ENCODE measurements around the gene NME9.
"Not testable (repeated sequence)": the region's sequence is repeated elsewhere in the genome, so short reads cannot be mapped to it uniquely, and the experiment has no call there.

The NME9 gene, protein sequence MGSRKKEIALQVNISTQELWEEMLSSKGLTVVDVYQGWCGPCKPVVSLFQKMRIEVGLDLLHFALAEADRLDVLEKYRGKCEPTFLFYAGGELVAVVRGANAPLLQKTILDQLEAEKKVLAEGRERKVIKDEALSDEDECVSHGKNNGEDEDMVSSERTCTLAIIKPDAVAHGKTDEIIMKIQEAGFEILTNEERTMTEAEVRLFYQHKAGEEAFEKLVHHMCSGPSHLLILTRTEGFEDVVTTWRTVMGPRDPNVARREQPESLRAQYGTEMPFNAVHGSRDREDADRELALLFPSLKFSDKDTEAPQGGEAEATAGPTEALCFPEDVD

DNA sequence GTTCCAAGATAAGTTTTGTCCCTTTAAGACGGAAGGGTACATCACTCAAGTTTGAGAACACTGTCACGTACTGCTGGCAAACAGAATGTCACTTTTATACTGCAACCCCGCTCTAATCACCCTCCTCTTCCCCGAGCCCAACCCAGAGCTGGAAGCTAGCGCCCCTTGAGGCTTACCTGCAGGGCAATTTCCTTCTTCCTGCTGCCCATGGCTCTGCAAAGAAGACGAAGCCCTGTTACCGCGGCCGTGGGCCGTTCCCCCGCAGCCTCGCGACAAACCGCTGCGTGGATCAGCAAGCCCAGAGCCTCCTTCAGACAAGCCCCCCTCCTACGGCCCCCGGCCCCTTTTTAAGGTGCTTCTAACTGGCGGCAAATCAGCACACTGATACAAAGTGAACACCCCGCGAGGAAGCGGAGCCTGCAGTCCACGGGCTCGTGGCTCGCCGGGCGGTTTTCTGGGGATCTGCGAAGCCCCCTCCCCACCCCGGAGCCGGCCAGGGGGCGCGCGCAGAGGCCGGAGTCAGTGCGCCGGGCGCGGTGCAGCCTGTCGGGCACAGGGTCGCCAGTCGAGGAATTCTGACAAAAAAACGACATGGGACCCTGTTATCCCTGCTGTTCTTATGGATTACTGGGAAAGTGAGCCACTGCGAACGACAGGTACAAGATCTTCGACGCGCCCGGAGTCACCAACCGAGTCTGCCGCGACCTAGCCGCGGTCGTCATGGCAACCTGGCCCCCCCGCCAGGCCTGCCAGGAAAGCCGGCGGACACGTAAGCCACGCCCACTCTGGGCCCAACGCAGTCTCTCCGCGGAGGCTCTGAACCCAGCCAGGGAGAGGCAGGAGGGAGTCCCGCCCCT, at the start of gene NME9:
Gene NME9, minus strand, starts transcription at position 725 of the 857 bp plus-strand sequence. Its CDS starts 516 bp downstream, at position 209.
- DNase-seq (ENCODE audit: low read depth in 2 of 2, low spot score in 1 of 2) = peak; percentile 80 to 81

GRCh38 chr3:138378990-138379389, 49.3 kb upstream of the NME9 start:
- no peak for DNase-seq (ENCODE audit: low read depth in 2 of 2, low spot score in 1 of 2)

GRCh38 chr3:138378331-138378730, 48.7 kb upstream of the NME9 start:
- DNase-seq (ENCODE audit: low read depth in 2 of 2, low spot score in 1 of 2) = no peak

DNA sequence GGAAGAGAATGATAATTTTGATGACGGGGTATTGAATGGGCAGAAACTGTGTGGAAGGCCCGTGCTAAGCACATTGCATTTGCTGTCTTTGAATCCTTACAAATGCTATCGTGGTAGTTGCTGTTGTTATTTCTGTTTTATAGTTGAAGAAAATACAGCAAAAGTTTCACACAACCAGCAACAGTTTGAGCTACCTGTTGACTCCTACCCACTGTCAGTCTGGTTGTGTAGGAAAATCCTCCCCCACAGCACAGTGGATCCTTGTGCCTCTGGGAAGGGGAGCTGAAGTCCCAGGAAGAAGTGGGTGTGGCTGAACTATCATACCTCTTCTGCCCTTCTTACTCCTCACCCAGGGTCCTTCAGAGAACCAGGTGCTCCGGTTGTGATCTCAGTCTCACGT, 48.2 kb upstream of the NME9 start:
- DNase-seq (ENCODE audit: low read depth in 2 of 2, low spot score in 1 of 2) = no peak

DNA sequence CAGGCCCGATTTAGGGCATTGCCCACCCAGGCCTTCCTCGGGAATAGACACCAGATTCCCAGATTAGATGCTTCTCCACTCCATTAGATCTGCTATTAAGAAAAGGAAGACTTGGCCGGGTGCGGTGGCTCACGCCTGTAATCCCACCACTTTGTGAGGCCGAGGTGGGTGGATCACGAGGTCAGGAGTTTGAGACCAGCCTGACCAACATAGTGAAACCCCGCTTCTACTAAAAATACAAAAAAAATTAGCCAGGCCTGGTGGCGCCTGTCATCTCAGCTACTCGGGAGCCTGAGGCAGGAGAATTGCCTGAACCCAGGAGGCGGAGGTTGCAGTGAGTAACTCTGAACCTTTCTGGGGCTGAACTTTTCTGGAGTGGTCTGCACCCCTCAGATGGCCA, 47.6 kb upstream of the NME9 start:
- DNase-seq (ENCODE audit: low read depth in 2 of 2, low spot score in 1 of 2) = not testable (repeated sequence)

DNA sequence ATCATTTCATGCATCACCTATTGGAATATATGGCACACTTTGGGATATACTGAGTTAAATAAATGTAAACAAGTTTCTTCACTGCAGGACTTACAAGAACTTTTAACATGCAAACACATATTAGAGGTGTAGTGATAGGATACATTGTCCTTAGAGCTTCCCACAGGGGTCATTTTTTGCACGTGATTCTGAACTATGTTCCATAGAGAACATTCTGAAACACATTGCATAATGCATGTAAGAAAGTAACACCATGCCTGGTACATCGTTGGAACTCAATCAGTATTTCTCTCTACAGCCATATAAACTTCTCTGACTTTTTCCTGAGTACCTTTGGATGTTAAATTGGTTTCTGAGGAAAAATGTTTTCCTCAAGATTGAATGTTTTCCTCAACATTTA, 47.0 kb upstream of the NME9 start:
- DNase-seq (ENCODE audit: low read depth in 2 of 2, low spot score in 1 of 2) = no peak

- no peak for DNase-seq (ENCODE audit: low read depth in 2 of 2, low spot score in 1 of 2)
Observed at GRCh38 chr3:138375447-138375846, 45.8 kb upstream of the NME9 start.

GRCh38 chr3:138374573-138375134, 45.0 kb upstream of the NME9 start:
- DNase-seq (ENCODE audit: low read depth in 2 of 2, low spot score in 1 of 2) = no peak

DNA sequence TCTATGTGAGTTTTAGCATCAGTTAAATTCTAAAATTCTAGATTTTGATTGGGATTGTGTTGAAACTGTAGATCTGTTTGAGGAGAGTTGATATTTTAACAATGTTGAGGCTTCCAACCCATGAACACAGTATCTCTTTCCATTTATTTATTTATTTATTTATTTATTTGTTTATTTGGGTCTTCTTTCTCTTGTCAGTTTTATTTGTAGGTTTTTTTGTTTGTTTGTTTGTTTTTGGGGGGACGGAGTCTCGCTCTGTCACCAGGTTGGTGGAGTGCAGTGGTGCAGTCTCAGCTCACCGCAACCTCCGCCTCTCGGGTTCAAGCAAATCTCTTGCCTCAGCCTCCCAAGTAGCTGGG, 44.1 kb upstream of the NME9 start:
- DNase-seq (ENCODE audit: low read depth in 2 of 2, low spot score in 1 of 2) = no peak

DNA sequence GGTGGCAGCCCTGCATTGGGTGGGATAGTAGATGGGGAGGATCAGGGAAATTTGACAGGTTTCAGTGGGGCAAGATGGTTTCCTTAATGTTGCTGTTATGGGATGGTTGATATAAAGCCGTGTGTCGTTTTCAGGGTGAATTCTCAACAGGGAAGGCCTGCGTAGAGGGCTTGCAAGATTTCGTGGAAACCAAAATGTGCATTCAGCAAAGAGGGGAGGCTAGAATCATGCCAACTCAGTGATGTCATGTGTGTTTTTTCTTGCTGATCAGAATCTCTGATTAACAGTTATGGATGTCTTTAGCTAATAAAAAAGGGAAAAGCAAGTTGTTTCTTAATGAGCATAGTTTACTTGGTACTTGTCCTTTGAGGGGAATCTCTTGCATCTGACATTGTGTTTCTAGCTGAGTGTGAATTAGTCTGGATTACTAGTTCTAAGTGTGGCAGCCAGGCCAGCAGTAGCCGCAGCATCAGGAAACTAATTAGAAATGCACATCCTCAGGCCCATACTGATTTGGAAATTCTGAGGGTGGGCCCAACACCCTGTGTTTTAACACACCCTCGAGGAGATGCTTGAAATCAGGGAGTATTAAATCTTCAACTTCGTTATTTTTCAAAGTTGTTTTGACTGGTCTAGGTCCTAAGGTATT, 43.6 kb upstream of the NME9 start:
- no peak for DNase-seq (ENCODE audit: low read depth in 2 of 2, low spot score in 1 of 2)

DNA sequence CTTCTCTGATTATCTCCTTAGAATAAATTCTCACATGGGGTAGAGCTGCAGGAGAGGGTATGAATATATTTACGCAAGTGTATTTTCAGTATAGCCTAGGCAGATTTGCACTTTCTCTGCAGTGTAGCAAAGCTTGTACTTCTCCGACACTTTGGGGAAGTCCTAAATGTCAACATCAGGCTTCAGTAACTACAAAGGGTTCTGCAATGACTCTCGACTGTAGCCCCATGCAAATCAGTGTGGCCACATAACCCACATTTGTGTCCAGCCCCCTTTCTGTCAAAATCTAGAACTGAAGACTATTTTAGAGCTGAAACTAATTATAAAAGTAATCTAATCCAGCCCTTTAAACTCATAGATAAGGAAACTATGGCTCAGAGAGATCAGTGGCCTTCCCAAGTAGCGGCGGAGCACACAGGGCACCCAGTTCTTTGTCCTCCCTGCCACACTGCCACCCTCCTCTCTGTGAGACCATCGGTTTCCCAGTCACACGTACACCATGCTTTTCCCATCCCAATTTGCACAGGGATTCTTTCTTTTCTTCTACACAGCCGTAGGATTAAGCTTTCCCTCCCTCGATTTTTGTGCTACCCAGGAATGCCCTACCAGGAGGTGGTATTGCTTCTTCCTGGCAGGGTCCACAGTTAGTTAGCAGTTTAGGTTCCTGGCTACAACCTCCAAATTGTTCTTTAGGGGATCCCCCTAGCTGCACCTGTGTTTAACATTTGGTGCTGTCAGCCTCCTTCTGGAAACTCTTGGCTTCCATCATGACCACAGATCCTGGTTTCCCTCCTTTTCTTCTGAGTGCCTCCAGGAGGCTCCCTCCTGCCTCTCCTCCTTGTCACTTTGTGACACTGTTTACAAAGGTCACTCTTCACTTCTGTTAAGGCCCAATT, 41.7 kb upstream of the NME9 start:
- DNase-seq (ENCODE audit: low read depth in 2 of 2, low spot score in 1 of 2) = no peak

DNA sequence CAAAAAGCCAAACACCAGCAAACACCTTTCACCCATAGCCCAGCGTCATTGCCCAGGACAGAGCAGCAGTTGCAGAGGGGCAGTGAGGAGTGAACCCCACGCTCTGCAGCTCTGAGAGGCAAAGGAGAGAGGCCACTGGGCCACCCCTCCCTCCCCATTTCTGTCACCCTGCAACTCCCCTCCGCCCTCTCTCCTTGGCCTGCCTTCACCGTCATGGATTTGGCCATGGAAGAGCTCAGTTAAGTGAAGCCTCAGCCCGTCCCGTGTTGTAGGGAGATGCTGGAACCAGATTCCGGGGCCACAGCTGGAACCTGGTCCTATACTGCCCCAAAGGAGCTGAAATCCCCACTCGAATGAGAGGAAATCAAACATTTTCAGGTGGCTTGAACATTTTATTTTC, 40.7 kb upstream of the NME9 start:
- no peak for DNase-seq (ENCODE audit: low read depth in 2 of 2, low spot score in 1 of 2)

DNA sequence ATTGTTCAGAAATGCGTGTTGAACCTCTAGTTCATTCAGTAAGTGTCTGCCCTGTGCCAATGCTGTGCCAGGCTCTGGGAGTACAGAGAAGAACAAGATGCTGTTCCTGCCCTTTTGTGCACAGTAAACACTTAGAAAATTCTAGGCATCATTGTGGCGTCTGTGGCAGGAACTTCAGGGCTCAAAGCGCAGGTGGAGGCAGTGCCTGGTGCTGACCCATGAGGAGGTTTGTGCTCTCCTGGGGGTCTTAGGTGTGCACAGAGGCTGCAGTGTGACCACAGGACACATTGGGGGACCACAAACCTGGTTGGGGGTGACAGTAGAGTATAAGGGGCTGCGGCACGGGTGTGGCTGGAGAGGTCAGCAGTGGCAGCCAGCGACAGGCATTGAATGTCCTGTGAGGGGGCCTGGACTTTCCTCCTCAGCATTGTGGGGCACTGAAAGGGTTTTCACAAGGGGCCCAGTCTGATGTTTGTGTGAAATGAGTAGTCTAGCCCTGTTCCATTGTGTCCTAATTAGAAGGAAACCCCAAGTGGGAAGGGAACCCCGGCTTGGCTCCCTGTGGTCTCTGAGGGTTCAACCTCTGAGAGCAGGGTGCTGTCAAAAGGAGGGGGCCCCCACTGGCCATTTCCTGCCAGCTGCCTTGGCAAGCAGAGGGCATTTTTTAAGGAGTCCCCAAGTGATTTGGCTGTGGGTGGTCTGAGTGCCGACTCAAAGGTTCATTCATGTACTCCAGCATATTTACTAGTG, 39.7 kb upstream of the NME9 start:
- DNase-seq (ENCODE audit: low read depth in 2 of 2, low spot score in 1 of 2) = no peak

GRCh38 chr3:138367911-138368310, 38.3 kb upstream of the NME9 start:
- DNase-seq (ENCODE audit: low read depth in 2 of 2, low spot score in 1 of 2) = no peak

GRCh38 chr3:138367326-138367850, 37.7 kb upstream of the NME9 start:
- DNase-seq (ENCODE audit: low read depth in 2 of 2, low spot score in 1 of 2) = no peak

GRCh38 chr3:138366006-138366759, 36.5 kb upstream of the NME9 start:
- DNase-seq (ENCODE audit: low read depth in 2 of 2, low spot score in 1 of 2) = no peak

DNA sequence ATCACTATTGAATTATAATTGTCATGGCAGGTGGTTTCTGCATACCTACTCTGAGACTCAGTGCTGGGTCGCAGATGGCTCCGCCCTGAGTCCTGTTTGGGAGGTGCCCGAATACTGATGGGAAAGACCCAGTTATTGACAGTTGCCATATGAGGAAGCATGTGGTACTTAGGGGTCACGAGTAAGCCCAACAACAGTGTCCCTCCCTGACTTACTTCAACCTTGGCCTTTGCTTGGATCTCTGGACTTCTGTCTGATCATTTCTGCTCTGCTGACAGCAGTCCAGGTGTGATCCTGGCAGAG, 35.6 kb upstream of the NME9 start:
- DNase-seq (ENCODE audit: low read depth in 2 of 2, low spot score in 1 of 2) = no peak

- no peak for DNase-seq (ENCODE audit: low read depth in 2 of 2, low spot score in 1 of 2)
Observed at GRCh38 chr3:138364356-138365252, 35.0 kb upstream of the NME9 start.

All from stimulated activated CD8-positive, alpha-beta memory T cell treated with anti-CD3 and anti-CD28 coated beads, Interleukin-4, amount 100 ng/mL, for 1 hour (primary cell).